SK-N-SH treated with all-trans-retinoic acid at 6 μM for 48 hours (cell line): ENCODE measurements around the gene KIF18A.

Experiments
- CREB5 ChIP-seq: fragments of 250-450 bp; sonication (Bioruptor Pico); IDR thresholded peaks from 2 replicates; pipeline ENCODE4 v1.5.1; 2020; ENCODE audit warnings: low read depth, mild to moderate bottlenecking, moderate library complexity
- CSDC2 ChIP-seq: fragments of 250-450 bp; sonication (Bioruptor Pico); IDR thresholded peaks from 2 replicates; pipeline ENCODE4 v1.5.0; 2020; ENCODE audit warnings: mild to moderate bottlenecking, moderate library complexity
- ISL1 ChIP-seq: fragments of 250-450 bp; sonication (Bioruptor Pico); IDR thresholded peaks from 2 replicates; pipeline ENCODE4 v2.1.2; 2022; ENCODE audit warnings: mild to moderate bottlenecking, moderate library complexity
- TCF4 ChIP-seq: fragments of 250-450 bp; sonication (Bioruptor Pico); IDR thresholded peaks from 2 replicates; pipeline ENCODE4 v1.8.0; 2021; ENCODE audit warnings: mild to moderate bottlenecking, moderate library complexity, borderline replicate concordance
- ZFP30 ChIP-seq: fragments of 450-650 bp; formaldehyde crosslinking; IDR thresholded peaks from 2 replicates; pipeline ENCODE4 v1.5.0; 2022; ENCODE audit warnings: mild to moderate bottlenecking, moderate library complexity
- ZNF565 ChIP-seq: fragments of 450-650 bp; formaldehyde crosslinking; conservative IDR thresholded peaks from 2 replicates; pipeline ENCODE4 v1.5.0; 2020; ENCODE audit warnings: low read depth, mild to moderate bottlenecking, moderate library complexity

- TF ChIP-seq TCF4 (CRISPR knock-in tag) (no peak), CSDC2 (CRISPR knock-in tag) (no peak), ISL1 (no peak), ZNF565 (CRISPR knock-in tag) (no peak), ZFP30 (CRISPR knock-in tag) (no peak), CREB5 (CRISPR knock-in tag) (no peak)
Measured at GRCh38 chr11:28054821-28055220, 53.1 kb downstream of the KIF18A start.
